Right cardiac atrium (tissue), 5 donors: ENCODE measurements around the gene SPO11. TPM values are rescaled to one million over a fixed set of nuclear protein-coding genes. Genes with fewer than 3 reads are reported as not detected.

Source experiments
- ATAC-seq, 2 donors: fragments of 200-7000 bp; cut with Tn5 transposase; one replicate each; pipeline versions ENCODE4 v1.8.0 to v1.9.1; 2020; ENCODE audit warnings: moderate library complexity in 2 of 2, mild to moderate bottlenecking in 1 of 2
- DNase-seq, 3 donors: peaks; one replicate each; pipeline ENCODE4 v3.0.0-alpha.2; 2020
- H3K27ac ChIP-seq: one replicate; pipeline ENCODE4 v1.5.1; 2013; ENCODE audit warnings: mild to moderate bottlenecking, low read length, control low read depth, moderate library complexity
- H3K27me3 ChIP-seq: one replicate; pipeline ENCODE4 v1.6.1; 2013; ENCODE audit not compliant: control insufficient read depth, insufficient read depth
- H3K4me1 ChIP-seq: one replicate; pipeline ENCODE4 v1.6.1; 2013; ENCODE audit warnings: low read length; ENCODE audit not compliant: control insufficient read depth, insufficient read depth
- H3K4me3 ChIP-seq: one replicate; pipeline ENCODE4 v1.5.1; 2013; ENCODE audit warnings: low read length, control low read depth
- H3K9me3 ChIP-seq: one replicate; pipeline ENCODE4 v1.6.1; 2013; ENCODE audit warnings: low read length; ENCODE audit not compliant: control insufficient read depth
- WGBS: extraction: QIAGEN DNeasy Blood & Tissue Kit; methylation state at CpG from one replicate; pipeline ENCODE4 v1.1.7; 2013; 5-methylcytosine and 5-hydroxymethylcytosine counted together
- intact Hi-C, 4 donors: fragments of 100-400 bp; cut with DNase I; formaldehyde crosslinking; loops; one replicate each; pipeline versions ENCODE4 v1.11.0 to v1.14.0; 2022 to 2023
- polyA plus RNA-seq: library from polyadenylated mRNA; stranded (reverse); fragments of 200-250 nt; gene quantifications from one replicate; pipeline ENCODE4 v1.2.3, GENCODE V29; 2013
- total RNA-seq, 4 donors: library from RNA; stranded (reverse); fragmentation: NEBNext Ultra II Directional; extraction: Animal tissue kit (Norgen Biotek cat#: 25700); gene quantifications; one replicate each; pipeline ENCODE4 v1.2.1, GENCODE V29; 2021
- donor health status: healthy with polysubstance abuse.
- donor health status: DM: no; HTN: yes; CAD: no.
- donor health status: DM: no; HTN: no; CAD: no.
- donor health status: DM: no; HTN: yes; CAD: no; lungs with severe emphysema.
- donor health status: DM: yes; HTN: yes; CAD: no.

Gene SPO11
- total and polyA plus RNA-seq, 5 donors: not detected

GRCh38 chr20:57385940-57386339 lies 56.3 kb downstream of the SPO11 start:
- Histone ChIP-seq H3K4me1 (peaks cover 2% of the 10 kb centered on the region), H3K9me3 (no peaks in the 10 kb centered on the region), H3K27ac (no peak overlapping the region), H3K4me3 (no peak overlapping the region), H3K27me3 (no peaks in the 10 kb centered on the region)
- intact Hi-C loops: loop anchor here in 1 of 4 donors (5.0 kb wide), 1 partner anchor 96 kb away; no protein-coding TSS in a partner anchor
- WGBS: 96% methylated on average over 6 of the region's 6 CpGs
- ATAC-seq: no peak
- DNase-seq: no peak

GRCh38 chr20:57386762-57387161 lies 57.2 kb downstream of the SPO11 start:
- H3K4me3 ChIP-seq: no peak overlapping the region
- intact Hi-C loops: loop anchor here in 1 of 4 donors (5.0 kb wide), 1 partner anchor 96 kb away; no protein-coding TSS in a partner anchor
- 95% methylated on average over 4 of the region's 4 CpGs for WGBS
- peaks cover 2% of the 10 kb centered on the region for H3K4me1 ChIP-seq
- DNase-seq (no peak), ATAC-seq (no peak)
- H3K27ac ChIP-seq: no peak overlapping the region
- H3K27me3 ChIP-seq: no peaks in the 10 kb centered on the region
- no peaks in the 10 kb centered on the region for H3K9me3 ChIP-seq

- Histone ChIP-seq H3K27me3 (no peaks in the 10 kb centered on the region), H3K27ac (no peak overlapping the region), H3K9me3 (no peaks in the 10 kb centered on the region), H3K4me1 (peaks cover 2% of the 10 kb centered on the region), H3K4me3 (no peak overlapping the region)
- intact Hi-C loops: loop anchor here in 1 of 4 donors (5.0 kb wide), 1 partner anchor 95 kb away; no protein-coding TSS in a partner anchor
- WGBS: 93% methylated on average over 8 of the region's 8 CpGs
- DNase-seq (no peak), ATAC-seq (no peak)
These were observed 57.9 kb downstream of the SPO11 start for GRCh38 chr20:57387463-57387862.

- DNase-seq (no peak), ATAC-seq (no peak)
- Histone ChIP-seq H3K4me3 (no peak overlapping the region), H3K27me3 (no peaks in the 10 kb centered on the region), H3K4me1 (peaks cover 5% of the 10 kb centered on the region), H3K9me3 (no peaks in the 10 kb centered on the region), H3K27ac (no peak overlapping the region)
- 83% methylated on average over 7 of the region's 7 CpGs for WGBS
- intact Hi-C loops: loop anchor here in 1 of 4 donors (5.0 kb wide), 1 partner anchor 94 kb away; no protein-coding TSS in a partner anchor
These were observed 58.4 kb downstream of the SPO11 start for GRCh38 chr20:57387945-57388371.

- no peaks in the 10 kb centered on the region for H3K9me3 ChIP-seq
- H3K27ac ChIP-seq: peak overlapping the region; percentile 75
- DNase-seq (peak; percentile 84 to 95 (median 93)), ATAC-seq (peak; percentile 85 to 87)
- no peaks in the 10 kb centered on the region for H3K27me3 ChIP-seq
- peak overlapping the region; percentile 26 for H3K4me3 ChIP-seq
- 4% methylated on average over 57 of the region's 57 CpGs for WGBS
- peaks cover 6% of the 10 kb centered on the region for H3K4me1 ChIP-seq
- intact Hi-C loops: loop anchor here in 1 of 4 donors (5.0 kb wide), 1 partner anchor 93 kb away; no protein-coding TSS in a partner anchor
These were observed 59.5 kb downstream of the SPO11 start for GRCh38 chr20:57388953-57389694.

- DNase-seq: peak in 2 of 3 donors; percentile 72 to 75
- peaks cover 6% of the 10 kb centered on the region for H3K4me1 ChIP-seq
- peak overlapping the region; percentile 26 for H3K4me3 ChIP-seq
- no peaks in the 10 kb centered on the region for H3K27me3 ChIP-seq
- no peaks in the 10 kb centered on the region for H3K9me3 ChIP-seq
- intact Hi-C loops: loop anchor here in 1 of 4 donors (5.0 kb wide), 1 partner anchor 92 kb away; no protein-coding TSS in a partner anchor
- peak overlapping the region; percentile 75 for H3K27ac ChIP-seq
- WGBS: 40% methylated on average over 52 of the region's 52 CpGs
- ATAC-seq: peak in 1 of 2 donors; percentile 2
These were observed 60.3 kb downstream of the SPO11 start for GRCh38 chr20:57389695-57390603.

GRCh38 chr20:57390604-57391438 lies 61.2 kb downstream of the SPO11 start, which contains the start of gene RBM38:
Gene RBM38, plus strand, starts transcription at chr20:57391396. Its CDS starts 186 bp downstream, at chr20:57391582.
- WGBS: 29% methylated on average over 78 of the region's 78 CpGs
- no peaks in the 10 kb centered on the region for H3K9me3 ChIP-seq
- H3K4me3 ChIP-seq: peak within 1 kb of the TSS; percentile 95
- intact Hi-C loops: no loop called here
- ATAC-seq (peak; percentile 70 to 76), DNase-seq (peak; percentile 71 to 91 (median 88))
- H3K27me3 ChIP-seq: no peaks in the 10 kb centered on the region
- H3K27ac ChIP-seq: peak within 1 kb of the TSS; percentile 89
- H3K4me1 ChIP-seq: peaks cover 6% of the 10 kb centered on the region

GRCh38 chr20:57391439-57392301 lies 62.1 kb downstream of the SPO11 start:
- DNase-seq (peak in 2 of 3 donors; percentile 73 to 76), ATAC-seq (no peak)
- intact Hi-C loops: no loop called here
- Histone ChIP-seq H3K4me1 (peaks cover 9% of the 10 kb centered on the region), H3K4me3 (peak overlapping the region; percentile 95), H3K9me3 (no peaks in the 10 kb centered on the region), H3K27me3 (no peaks in the 10 kb centered on the region), H3K27ac (peak overlapping the region; percentile 89)
- WGBS: 3% methylated on average over 89 of the region's 98 CpGs

- Histone ChIP-seq H3K9me3 (no peaks in the 10 kb centered on the region), H3K27me3 (no peaks in the 10 kb centered on the region), H3K4me1 (peaks cover 9% of the 10 kb centered on the region), H3K27ac (peak overlapping the region; percentile 89), H3K4me3 (peak overlapping the region; percentile 95)
- intact Hi-C loops: no loop called here
- DNase-seq: peak; percentile 59 to 85 (median 84)
- WGBS: 38% methylated on average over 33 of the region's 33 CpGs
- peak; percentile 10 to 24 for ATAC-seq
These were observed 63.1 kb downstream of the SPO11 start for GRCh38 chr20:57392512-57393271.
